Measurements from ENCODE around the gene ASTN2.

GRCh38 chr9:117451311-117451710 lies 36.5 kb upstream of the ASTN2 start:
- no peak for TF ChIP-seq JUN (IDR thresholded peaks at IDR 0.05)
- TF ChIP-seq RAD21 (conservative IDR thresholded peaks at IDR 0.05 in 1 of 2, IDR thresholded peaks at IDR 0.05 in 1 of 2) = no peak
- no peak for TF ChIP-seq CTCF (IDR thresholded peaks at IDR 0.05)
- TF ChIP-seq RNF2 (IDR thresholded peaks at IDR 0.05; ENCODE audit: borderline replicate concordance, low read depth) = no peak
- TF ChIP-seq MAX (IDR thresholded peaks at IDR 0.05) = no peak
- TF ChIP-seq JUNB (IDR thresholded peaks at IDR 0.05) = no peak
- TF ChIP-seq POLR2A (IDR thresholded peaks at IDR 0.05; ENCODE audit: low read length) = no peak
